Measurements from ENCODE around the gene VAPB. TPM values are rescaled to one million over a fixed set of nuclear protein-coding genes. Genes with fewer than 3 reads are reported as not detected.
A peak's percentile ranks its signal among the peaks of the same experiment; 100 is the strongest.

The VAPB gene
- total RNA-seq, 1 donor from 2014 or later: 36.2 TPM

DNA sequence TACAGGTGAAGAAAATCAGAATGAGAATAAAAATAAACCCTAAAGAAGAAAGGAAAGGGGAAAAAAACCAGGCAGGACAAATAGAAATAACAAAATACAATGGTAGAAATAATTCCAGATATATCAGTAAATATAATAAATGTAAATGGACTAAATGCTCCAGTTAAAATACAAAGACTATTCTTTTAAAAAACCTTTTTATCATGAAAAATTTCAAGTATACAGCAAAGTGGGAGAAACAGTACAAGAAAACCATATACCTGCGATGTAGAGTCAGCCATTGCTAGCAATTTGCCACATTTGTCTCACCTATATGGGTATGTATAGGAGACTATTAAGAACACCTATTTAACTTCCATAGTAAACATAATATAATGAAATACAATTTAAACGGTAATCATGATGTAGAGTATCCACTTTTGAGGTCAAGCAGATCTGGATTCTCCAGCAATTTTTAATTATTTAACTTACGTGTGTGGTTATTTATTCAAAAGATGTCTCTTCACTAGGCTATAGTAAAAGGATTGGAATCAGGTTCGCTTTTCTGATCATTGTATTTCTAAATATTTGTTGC is 914 bp upstream of the VAPB start:
- Mint-ChIP-seq H3K9me3 (no peaks in the 10 kb centered on the region), H3K4me1 (ENCODE audit: low read depth) (peaks cover 31% of the 10 kb centered on the region), H3K27me3 (ENCODE audit: low read depth) (peaks cover 5% of the 10 kb centered on the region), H3K27ac (no peak overlapping the region), H3K4me3 (ENCODE audit: low read depth) (peak overlapping the region; percentile 2), H3K36me3 (ENCODE audit: low read depth) (peaks cover 32% of the 10 kb centered on the region)
- DNase-seq (ENCODE audit: low spot score): no peak
- intact Hi-C loops (cut with micrococcal nuclease): loop anchor here (2.0 to 5.0 kb wide), 2 partner anchors 21 to 991 kb away; no protein-coding TSS in a partner anchor

DNA sequence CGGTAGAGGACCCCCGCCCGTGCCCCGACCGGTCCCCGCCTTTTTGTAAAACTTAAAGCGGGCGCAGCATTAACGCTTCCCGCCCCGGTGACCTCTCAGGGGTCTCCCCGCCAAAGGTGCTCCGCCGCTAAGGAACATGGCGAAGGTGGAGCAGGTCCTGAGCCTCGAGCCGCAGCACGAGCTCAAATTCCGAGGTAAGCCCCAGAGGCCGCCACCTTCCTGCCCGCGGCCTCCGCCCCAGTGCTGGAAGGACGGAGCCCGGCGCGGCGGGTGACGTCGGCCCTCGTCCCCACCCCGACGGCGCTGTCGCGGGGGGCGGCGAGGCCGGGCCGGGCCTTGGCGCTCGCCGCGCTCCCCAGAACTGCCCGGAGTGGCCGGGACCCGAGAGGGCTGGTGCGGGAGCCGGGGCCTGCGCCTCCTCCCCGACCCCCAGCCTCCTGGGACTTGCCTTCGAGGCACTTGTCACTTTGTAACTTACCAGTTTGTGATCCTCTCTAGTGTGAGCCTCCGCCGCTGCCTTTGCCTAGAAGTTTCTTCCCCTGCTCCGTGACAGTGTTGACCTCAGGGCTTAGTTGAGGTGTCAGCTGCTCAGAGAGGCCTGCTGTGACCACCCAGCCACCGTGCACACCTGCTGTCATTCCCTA is 417 bp downstream of the VAPB start:
- Mint-ChIP-seq H3K27ac (peak overlapping the region; percentile 97), H3K9me3 (no peaks in the 10 kb centered on the region), H3K4me3 (ENCODE audit: low read depth) (peak overlapping the region; percentile 96), H3K27me3 (ENCODE audit: low read depth) (peaks cover 5% of the 10 kb centered on the region), H3K36me3 (ENCODE audit: low read depth) (peaks cover 36% of the 10 kb centered on the region), H3K4me1 (ENCODE audit: low read depth) (peaks cover 39% of the 10 kb centered on the region)
- intact Hi-C loops (cut with micrococcal nuclease): loop anchor here (1.0 to 5.0 kb wide), 3 partner anchors 19 to 992 kb away; partner anchors contain the start of gene RAB22A
- no peak for DNase-seq (ENCODE audit: low spot score)

DNA sequence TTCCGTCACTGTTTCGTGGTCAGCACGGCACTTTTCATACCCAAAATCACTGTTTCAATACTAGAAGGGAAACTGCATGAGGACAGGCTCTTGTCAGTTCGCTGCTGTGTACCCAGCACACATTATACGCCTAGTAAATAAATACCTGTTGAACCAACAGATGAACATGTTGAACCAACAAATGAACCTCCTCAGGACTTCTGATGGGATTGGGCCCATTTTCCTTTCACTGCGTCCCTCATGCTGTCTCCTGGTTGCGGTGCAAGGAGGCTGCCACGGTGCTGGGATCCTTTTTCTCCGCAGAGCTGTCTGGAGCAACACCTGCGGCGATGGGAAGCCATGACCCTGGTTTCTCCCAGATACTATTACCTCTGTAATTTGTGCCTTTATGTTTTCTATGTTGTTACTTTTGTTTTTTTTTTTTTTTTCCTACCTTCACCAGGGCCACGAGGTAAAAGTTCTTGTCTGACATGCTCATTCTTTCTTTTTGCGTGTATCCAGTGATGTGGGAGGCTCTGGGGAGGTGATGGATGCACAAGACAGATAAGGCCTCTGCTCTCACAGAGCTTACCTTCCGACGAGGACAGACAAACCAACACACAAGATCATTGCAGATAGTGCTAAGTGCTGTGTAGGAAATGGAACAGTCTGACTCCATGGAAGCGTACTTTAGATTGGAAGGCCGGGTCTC is 1.1 kb downstream of the VAPB start:
- intact Hi-C loops (cut with micrococcal nuclease): loop anchor here (1.0 to 5.0 kb wide), 4 partner anchors 19 to 993 kb away; partner anchors contain the start of gene RAB22A
- no peak for DNase-seq (ENCODE audit: low spot score)
- H3K4me3 Mint-ChIP-seq (ENCODE audit: low read depth): peak overlapping the region; percentile 96
- H3K27ac Mint-ChIP-seq: peak overlapping the region; percentile 97
- peaks cover 3% of the 10 kb centered on the region for H3K27me3 Mint-ChIP-seq (ENCODE audit: low read depth)
- H3K9me3 Mint-ChIP-seq: no peaks in the 10 kb centered on the region
- peaks cover 36% of the 10 kb centered on the region for H3K36me3 Mint-ChIP-seq (ENCODE audit: low read depth)
- H3K4me1 Mint-ChIP-seq (ENCODE audit: low read depth): peaks cover 39% of the 10 kb centered on the region

DNA sequence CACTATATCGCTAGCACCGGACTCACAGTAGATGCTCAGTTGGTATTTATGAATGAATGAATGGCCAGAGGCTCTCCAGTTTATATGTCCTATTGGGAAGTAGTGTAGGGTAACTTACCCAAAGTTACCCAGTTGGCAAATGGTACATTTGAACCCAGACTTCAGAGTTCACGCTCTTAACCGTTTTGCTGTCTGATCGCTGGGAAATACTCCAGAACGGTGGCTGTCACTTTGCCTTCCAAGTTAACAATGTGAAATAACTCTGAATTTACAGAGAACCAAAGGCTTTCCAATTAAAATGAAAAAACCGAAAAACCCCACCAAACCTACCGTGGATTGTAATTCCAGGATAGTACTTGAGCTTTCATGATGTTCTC is 1.6 kb downstream of the VAPB start:
- peak overlapping the region; percentile 97 for H3K27ac Mint-ChIP-seq
- peak overlapping the region; percentile 96 for H3K4me3 Mint-ChIP-seq (ENCODE audit: low read depth)
- H3K27me3 Mint-ChIP-seq (ENCODE audit: low read depth): peaks cover 3% of the 10 kb centered on the region
- no peak for DNase-seq (ENCODE audit: low spot score)
- peaks cover 36% of the 10 kb centered on the region for H3K36me3 Mint-ChIP-seq (ENCODE audit: low read depth)
- H3K4me1 Mint-ChIP-seq (ENCODE audit: low read depth): peaks cover 42% of the 10 kb centered on the region
- H3K9me3 Mint-ChIP-seq: no peaks in the 10 kb centered on the region
- intact Hi-C loops (cut with micrococcal nuclease): loop anchor here (5.0 kb wide), 1 partner anchor 153 kb away; no protein-coding TSS in a partner anchor

DNA sequence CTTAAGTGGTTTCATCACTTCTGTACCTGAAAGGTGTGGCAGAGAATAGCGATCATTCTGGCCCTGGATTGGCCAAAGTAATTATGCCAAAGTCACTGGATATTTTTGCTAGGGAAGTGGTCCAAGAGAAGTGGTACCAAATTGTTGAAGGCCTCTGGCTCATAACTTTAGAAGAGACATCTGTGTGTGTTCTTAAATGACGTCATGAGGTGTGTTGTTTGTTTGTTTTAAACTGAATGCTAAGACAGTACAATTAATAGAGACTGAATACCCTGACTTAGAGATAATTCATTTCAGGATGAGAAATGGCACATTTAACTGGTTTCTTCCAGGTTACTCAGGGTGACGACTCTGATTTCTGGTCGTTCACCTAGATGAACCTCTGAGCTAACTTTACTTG is 3.3 kb downstream of the VAPB start:
- Mint-ChIP-seq H3K4me3 (ENCODE audit: low read depth) (no peak overlapping the region), H3K9me3 (no peaks in the 10 kb centered on the region), H3K36me3 (ENCODE audit: low read depth) (peaks cover 44% of the 10 kb centered on the region), H3K4me1 (ENCODE audit: low read depth) (peaks cover 49% of the 10 kb centered on the region), H3K27ac (no peak overlapping the region), H3K27me3 (ENCODE audit: low read depth) (no peaks in the 10 kb centered on the region)
- no peak for DNase-seq (ENCODE audit: low spot score)
- intact Hi-C loops (cut with micrococcal nuclease): loop anchor here (5.0 kb wide), 1 partner anchor 155 kb away; no protein-coding TSS in a partner anchor

DNA sequence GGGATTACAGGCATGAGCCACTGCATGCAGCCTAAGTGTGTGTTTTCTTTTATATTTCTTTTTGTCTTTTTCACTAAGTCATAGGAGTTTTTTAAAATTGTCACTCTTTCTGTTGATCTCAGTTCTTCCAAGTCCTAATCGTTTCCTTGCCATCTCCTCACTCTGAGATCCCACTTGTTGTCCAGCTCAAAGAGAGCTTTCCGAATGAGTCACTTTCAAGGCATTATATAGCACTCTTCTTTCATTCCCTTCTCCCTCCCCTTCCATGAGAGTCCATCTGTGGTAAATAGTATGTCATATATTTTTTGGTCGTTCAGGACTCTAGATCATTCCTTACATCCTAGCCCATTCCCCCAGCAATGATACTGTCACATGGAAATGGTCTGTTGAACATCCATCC is 4.3 kb downstream of the VAPB start:
- Mint-ChIP-seq H3K36me3 (ENCODE audit: low read depth) (peaks cover 48% of the 10 kb centered on the region), H3K4me1 (ENCODE audit: low read depth) (peaks cover 56% of the 10 kb centered on the region), H3K9me3 (no peaks in the 10 kb centered on the region), H3K4me3 (ENCODE audit: low read depth) (no peak overlapping the region), H3K27me3 (ENCODE audit: low read depth) (no peaks in the 10 kb centered on the region), H3K27ac (no peak overlapping the region)
- intact Hi-C loops (cut with micrococcal nuclease): loop anchor here (5.0 kb wide), 1 partner anchor 156 kb away; no protein-coding TSS in a partner anchor
- no peak for DNase-seq (ENCODE audit: low spot score)

DNA sequence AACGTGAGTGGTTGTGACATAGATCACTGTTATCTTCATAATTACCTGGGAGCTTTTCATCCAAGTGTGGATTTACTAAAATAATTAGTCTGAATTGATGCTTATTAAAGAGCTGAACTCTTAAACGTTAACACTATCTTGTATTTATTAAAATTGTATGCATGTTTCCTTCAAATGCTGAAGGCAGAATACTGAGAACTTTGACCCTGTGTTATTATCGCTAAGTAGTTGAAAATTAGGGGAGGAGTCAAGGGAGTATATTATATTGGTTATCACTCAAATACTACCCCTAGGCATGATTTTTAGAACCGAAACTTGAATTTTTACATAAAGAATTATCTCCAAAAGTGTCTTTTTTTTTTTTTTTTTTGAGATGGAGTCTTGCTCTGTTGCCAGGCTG is 5.8 kb downstream of the VAPB start:
- intact Hi-C loops (cut with micrococcal nuclease): loop anchor here (5.0 kb wide), 1 partner anchor 158 kb away; no protein-coding TSS in a partner anchor
- Mint-ChIP-seq H3K27me3 (ENCODE audit: low read depth) (no peaks in the 10 kb centered on the region), H3K4me1 (ENCODE audit: low read depth) (peaks cover 61% of the 10 kb centered on the region), H3K9me3 (no peaks in the 10 kb centered on the region), H3K36me3 (ENCODE audit: low read depth) (peaks cover 54% of the 10 kb centered on the region), H3K4me3 (ENCODE audit: low read depth) (no peak overlapping the region), H3K27ac (no peak overlapping the region)
- DNase-seq (ENCODE audit: low spot score): no peak

DNA sequence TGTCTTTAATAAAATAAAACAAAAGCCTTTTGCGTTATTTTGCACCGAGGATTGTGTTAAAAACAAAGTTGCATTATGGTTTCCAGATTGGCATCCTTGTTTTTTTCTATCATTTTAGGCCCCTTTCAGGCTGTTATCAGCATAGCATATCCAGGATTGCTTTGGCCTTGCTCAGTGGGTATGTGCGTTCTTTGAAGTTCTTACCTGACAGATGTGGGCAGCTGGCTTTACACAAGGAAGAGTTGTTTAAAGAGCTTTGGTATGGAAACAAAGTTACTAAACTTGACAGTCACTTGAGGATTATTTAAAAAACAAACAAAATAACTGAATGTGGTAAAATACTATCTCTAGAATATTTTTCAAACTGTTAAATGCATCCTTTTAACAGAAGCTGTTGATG is 6.6 kb downstream of the VAPB start:
- H3K9me3 Mint-ChIP-seq: no peaks in the 10 kb centered on the region
- no peak for DNase-seq (ENCODE audit: low spot score)
- no peak overlapping the region for H3K4me3 Mint-ChIP-seq (ENCODE audit: low read depth)
- intact Hi-C loops (cut with micrococcal nuclease): no loop called here
- H3K27ac Mint-ChIP-seq: no peak overlapping the region
- peaks cover 57% of the 10 kb centered on the region for H3K4me1 Mint-ChIP-seq (ENCODE audit: low read depth)
- no peaks in the 10 kb centered on the region for H3K27me3 Mint-ChIP-seq (ENCODE audit: low read depth)
- peaks cover 46% of the 10 kb centered on the region for H3K36me3 Mint-ChIP-seq (ENCODE audit: low read depth)

DNA sequence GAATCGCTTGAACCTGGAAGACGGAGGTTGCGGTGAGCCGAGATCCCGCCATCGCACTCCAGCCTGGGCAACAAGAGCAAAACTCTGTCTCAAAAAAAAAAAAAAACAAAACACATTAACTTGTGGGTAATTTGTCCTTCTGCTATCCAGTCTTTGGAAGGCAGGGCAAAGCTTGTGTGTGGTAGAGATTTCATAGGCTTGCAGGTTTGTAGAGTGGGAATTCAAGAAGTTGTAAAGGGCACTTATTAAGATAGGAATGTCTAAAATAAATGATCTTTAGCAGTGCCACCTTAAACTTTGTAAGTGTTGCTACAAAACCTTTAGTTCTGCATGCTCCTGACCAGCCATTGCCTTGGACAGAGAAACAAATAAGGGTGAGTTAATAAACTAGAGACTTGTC is 8.4 kb downstream of the VAPB start:
- Mint-ChIP-seq H3K27ac (no peak overlapping the region), H3K9me3 (no peaks in the 10 kb centered on the region), H3K4me1 (ENCODE audit: low read depth) (peaks cover 42% of the 10 kb centered on the region), H3K36me3 (ENCODE audit: low read depth) (peaks cover 29% of the 10 kb centered on the region), H3K4me3 (ENCODE audit: low read depth) (no peak overlapping the region), H3K27me3 (ENCODE audit: low read depth) (no peaks in the 10 kb centered on the region)
- intact Hi-C loops (cut with micrococcal nuclease): no loop called here
- DNase-seq (ENCODE audit: low spot score): no peak

DNA sequence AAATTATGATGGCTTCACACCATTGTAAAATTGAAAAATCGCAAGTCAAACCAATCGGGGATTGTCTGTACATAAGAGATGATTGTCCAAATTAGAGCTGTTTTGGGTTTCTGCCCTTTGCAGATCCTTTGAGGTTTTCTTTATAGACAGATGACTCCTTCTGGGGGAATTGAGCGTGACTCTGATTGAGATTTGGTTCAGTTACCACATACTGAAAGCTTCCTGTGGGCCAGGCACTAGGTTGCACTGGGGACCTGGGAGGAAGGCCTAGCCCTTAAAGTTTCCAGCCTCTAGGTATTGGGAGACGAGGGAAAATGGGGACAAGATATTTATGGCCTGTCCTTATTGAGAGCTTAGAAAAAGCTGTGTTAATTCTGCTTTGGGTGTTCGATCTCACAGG is 9.2 kb downstream of the VAPB start:
- Mint-ChIP-seq H3K4me1 (ENCODE audit: low read depth) (peaks cover 39% of the 10 kb centered on the region), H3K9me3 (no peaks in the 10 kb centered on the region), H3K4me3 (ENCODE audit: low read depth) (no peak overlapping the region), H3K36me3 (ENCODE audit: low read depth) (peaks cover 23% of the 10 kb centered on the region), H3K27ac (peak overlapping the region; percentile 19), H3K27me3 (ENCODE audit: low read depth) (no peaks in the 10 kb centered on the region)
- no peak for DNase-seq (ENCODE audit: low spot score)
- intact Hi-C loops (cut with micrococcal nuclease): no loop called here

DNA sequence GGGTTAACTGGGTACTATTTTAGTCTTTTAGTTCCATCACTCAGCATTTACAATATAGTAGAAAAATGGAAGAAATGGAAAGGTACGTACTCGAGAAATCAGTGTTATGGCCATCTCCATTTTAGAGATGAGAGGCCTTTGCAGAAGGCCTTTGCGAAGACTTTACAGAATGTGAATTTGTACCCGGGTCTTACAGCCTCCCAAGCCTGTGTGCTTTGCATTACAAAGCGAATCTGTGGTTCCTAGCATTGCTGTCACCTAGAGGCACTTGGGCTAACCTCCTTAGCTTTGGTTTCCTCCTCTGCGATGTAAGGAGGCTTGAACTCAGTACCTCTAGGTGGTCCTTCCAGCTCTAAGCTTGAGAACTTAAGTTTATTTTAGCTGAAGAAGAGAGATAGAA is 10.9 kb downstream of the VAPB start:
- peaks cover 32% of the 10 kb centered on the region for H3K4me1 Mint-ChIP-seq (ENCODE audit: low read depth)
- H3K36me3 Mint-ChIP-seq (ENCODE audit: low read depth): peaks cover 20% of the 10 kb centered on the region
- H3K27ac Mint-ChIP-seq: no peak overlapping the region
- no peak overlapping the region for H3K4me3 Mint-ChIP-seq (ENCODE audit: low read depth)
- no peaks in the 10 kb centered on the region for H3K27me3 Mint-ChIP-seq (ENCODE audit: low read depth)
- DNase-seq (ENCODE audit: low spot score): no peak
- intact Hi-C loops (cut with micrococcal nuclease): no loop called here
- no peaks in the 10 kb centered on the region for H3K9me3 Mint-ChIP-seq

DNA sequence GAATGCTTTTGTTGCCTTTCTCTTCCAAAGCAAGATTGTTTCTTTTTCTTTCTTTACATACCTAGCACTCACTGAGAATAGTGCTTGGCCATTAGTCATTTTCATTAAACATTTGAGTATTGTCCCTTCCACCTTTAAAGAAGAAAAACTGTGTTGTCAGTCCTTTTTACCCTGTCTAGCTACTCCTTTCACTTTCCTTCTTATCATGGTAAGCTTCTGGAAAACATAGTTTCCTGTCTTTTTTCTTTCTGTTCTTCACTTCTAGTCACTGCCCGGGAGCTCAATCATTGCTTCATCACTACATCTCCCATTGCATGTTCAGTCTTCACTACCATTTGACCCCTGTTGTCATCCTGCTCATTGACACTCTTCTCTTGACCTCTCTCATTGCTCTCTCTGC is 12.1 kb downstream of the VAPB start:
- Mint-ChIP-seq H3K4me1 (ENCODE audit: low read depth) (peaks cover 28% of the 10 kb centered on the region), H3K27ac (no peak overlapping the region), H3K4me3 (ENCODE audit: low read depth) (no peak overlapping the region), H3K27me3 (ENCODE audit: low read depth) (no peaks in the 10 kb centered on the region), H3K9me3 (no peaks in the 10 kb centered on the region), H3K36me3 (ENCODE audit: low read depth) (peaks cover 18% of the 10 kb centered on the region)
- intact Hi-C loops (cut with micrococcal nuclease): no loop called here
- DNase-seq (ENCODE audit: low spot score): no peak

DNA sequence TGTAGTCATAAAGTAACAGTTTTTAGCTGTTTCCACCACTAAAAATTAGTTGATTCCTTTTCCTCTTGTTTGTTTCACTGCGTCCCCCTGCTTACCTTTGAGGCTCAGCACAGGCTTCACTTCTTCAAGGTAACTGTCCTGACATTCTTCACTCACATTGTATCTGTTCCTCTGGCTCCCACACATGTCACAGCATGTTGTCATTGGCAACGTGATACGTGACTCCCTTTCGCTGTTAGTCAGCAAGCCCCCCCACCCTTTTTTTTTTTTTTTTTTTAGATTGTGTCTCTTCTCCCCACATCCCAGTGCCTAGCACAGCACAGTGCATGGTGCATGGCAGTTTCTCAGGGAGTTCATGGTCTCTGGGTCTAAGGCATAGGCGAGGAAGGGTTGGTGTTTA is 13.3 kb downstream of the VAPB start:
- no peak for DNase-seq (ENCODE audit: low spot score)
- intact Hi-C loops (cut with micrococcal nuclease): no loop called here

More for the DNA sequence above, 13.3 kb downstream of the VAPB start:
- no peak overlapping the region for H3K27ac Mint-ChIP-seq
- H3K9me3 Mint-ChIP-seq: no peaks in the 10 kb centered on the region
- H3K36me3 Mint-ChIP-seq (ENCODE audit: low read depth): peaks cover 12% of the 10 kb centered on the region
- no peak overlapping the region for H3K4me3 Mint-ChIP-seq (ENCODE audit: low read depth)
- H3K27me3 Mint-ChIP-seq (ENCODE audit: low read depth): no peaks in the 10 kb centered on the region
- peaks cover 26% of the 10 kb centered on the region for H3K4me1 Mint-ChIP-seq (ENCODE audit: low read depth)
